HG02938 (cell line): ENCODE results near the gene RAMP3.

Source experiments
- ATAC-seq: cut with Tn5 transposase; IDR thresholded peaks from one replicate; pipeline ENCODE4 v1.9.1; 2021; ENCODE audit warnings: mild to moderate bottlenecking, moderate library complexity; ENCODE audit not compliant: unreplicated experiment

The RAMP3 gene

DNA sequence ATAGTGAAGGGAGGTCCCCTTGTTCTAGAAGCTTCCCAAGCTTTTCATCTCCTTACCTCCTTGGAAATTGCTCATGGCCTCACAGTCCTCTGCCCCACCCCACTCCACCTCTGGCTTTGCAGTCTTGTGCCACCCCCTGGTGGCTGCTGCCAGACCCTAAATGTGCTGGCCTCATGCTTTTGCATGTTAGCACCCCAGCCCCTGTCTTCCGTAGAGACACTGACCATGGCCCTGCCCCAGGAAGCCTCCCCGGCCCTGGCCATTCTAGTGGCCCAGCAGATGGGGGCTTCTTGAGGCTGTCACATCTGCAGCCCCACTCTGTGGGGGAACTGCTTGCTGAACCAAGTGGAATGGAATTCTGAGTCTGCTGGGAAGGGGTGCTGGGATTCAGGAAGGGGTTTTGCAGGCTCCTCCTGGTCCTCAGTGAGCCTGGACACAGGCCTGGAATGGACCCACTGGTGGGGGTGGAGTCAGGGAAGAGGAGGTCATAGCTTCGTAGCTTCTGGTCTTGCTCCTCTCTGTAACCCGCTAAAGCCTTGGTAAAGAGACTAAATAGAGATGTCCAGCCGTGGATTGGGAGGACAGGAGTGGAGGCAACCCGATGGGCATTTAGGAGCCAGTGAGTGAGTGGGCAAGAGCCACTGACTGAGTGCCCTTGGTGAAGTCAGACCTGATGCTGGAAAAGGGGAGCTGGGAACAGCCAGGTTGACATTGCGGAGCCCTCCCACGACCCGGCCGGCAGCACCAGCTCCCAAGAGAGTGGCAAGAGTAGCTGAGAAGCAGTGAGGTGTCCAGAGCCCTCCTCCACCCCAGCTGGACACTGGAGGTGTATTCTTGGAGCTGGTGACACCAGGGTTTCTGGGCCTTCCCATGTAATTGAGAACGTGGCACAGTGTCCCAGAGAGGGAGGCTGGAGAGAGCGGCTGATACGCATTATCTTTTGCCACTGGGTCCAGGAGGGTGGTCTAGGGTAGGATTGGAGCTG is 20.9 kb downstream of the RAMP3 start:
- no peak for ATAC-seq

DNA sequence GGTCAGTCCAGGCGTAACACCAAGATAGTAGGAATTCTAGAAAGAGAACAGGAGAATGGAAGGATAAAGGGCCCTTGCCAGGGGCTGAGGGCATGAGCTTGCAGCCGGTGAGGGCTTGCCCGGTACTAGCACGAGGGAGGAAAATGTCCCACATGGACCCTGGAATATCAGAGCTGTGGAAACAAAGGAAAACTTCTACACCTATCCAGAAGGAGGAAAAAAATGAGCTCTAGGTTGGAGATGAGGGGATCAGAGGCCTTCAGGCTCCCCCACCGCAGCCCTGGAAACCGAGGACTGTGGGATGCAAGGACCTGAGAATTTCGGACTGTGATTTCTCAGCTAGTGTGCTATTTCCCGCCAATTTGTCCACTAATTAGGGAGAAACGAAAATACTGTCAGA is 22.1 kb downstream of the RAMP3 start:
- no peak for ATAC-seq

DNA sequence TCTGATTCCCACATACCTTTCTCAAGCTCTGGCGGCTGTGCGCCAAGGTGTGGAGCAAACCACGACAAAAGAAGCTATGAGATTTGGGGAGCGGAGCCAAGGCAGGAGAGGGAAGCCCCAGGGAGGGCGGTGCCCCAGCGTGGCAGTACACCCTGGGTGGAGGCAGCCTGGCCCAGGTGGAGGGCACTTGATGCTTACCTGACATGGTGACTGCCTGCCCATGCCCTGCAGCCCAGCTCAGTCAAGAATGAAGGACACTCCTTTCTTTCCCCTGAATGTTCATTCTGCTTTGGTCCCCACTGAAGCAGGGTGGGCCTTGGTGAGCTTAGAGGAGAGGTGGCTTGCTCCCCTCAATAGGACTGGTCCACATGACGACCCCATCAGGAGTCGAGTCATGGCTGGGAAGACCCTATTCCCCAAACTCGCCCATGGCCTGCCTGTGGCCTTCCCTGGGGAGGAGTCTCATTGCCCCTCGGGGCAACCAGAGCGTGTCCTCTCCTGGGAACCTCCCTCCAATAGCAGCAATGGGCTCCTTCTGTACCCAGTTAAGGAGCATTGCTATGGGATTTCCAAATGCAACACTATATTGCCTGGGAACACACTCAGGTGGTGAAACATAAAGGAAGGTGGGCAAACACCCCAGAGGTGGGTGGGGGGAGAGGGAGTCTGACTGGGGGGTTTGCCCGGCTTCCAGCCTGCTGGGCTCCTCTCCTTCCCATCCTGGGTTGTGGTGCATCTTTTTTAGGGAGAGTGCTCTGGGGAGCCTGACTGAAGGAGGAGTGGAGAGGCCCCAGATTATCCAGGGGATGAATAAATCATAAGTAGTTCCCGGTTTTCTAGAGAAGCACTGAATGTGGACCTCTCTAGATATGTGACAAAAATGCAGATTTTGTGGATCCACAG is 22.7 kb downstream of the RAMP3 start:
- ATAC-seq: no peak

DNA sequence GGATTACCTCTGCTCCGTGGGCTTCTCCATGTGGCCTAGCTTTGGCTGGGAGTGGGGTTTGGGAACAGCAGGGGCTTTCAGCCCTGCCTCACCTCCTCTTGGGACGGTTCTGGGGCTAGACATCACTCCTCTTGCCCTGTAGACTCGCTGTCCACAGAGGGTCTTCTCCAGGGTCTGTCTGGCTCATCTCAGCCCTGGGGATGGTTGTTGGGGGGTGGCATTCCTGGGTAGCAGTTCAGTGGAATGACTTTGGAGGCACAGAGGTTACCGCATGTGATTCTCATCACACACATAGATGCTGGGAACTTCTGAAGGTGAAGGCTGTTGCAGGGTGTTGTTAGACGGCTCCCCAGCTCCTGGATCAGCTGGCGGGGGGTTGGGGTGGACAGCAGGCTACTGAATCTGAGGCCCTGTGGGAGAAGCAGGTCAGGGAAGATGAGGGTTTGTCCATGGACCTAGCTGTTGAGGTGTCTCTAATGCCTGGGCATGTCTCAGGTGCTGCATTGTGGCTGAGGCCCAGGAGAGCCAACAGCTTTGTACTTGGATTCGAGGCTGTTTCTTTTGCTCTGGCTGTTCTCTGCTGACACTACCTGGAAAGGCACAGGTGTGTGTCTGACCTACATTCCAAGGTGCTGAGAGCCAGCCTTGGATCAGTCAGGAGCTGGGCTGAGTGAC is 23.8 kb downstream of the RAMP3 start:
- ATAC-seq: no peak

DNA sequence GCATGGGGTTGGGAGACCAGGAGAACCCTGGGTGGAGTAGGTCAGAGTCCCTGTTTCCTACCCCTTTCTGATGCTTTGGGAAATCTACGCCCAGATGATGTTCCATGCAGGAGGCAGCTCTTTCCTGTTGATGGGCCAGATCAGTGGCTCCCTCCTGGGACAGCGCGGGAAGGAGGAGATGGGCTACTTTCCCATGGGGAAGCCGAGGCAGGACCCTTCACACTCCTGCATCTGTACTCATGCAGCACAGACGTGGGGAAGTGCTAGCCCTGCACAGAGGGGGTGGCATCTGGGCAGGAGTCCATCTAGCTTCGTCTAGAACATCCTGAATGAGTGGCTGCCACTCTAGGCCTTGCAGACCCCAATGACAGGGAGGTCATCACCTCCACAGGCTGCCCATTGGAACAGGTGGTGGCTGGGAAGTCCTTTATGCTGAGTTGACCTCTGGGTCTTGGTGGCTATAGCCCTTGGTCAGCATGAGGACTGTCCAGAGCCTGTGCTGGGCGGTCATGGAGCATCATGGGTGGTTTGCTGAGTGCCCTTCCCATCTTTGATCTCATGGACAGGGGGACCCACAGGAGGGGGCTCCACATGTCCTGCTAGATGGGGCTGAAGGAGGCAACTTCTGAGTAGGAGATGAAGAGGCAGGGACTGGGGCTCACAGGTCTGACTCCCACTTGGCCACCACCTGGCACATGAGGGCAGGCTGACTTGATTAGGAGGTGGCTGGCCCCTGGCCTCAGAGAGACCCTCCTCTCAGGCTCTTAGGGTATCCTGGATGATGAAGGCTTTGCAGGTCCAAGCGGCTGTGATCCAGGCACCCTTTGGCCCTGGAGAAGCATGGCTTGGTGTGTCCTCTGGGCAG is 24.6 kb downstream of the RAMP3 start:
- no peak for ATAC-seq

DNA sequence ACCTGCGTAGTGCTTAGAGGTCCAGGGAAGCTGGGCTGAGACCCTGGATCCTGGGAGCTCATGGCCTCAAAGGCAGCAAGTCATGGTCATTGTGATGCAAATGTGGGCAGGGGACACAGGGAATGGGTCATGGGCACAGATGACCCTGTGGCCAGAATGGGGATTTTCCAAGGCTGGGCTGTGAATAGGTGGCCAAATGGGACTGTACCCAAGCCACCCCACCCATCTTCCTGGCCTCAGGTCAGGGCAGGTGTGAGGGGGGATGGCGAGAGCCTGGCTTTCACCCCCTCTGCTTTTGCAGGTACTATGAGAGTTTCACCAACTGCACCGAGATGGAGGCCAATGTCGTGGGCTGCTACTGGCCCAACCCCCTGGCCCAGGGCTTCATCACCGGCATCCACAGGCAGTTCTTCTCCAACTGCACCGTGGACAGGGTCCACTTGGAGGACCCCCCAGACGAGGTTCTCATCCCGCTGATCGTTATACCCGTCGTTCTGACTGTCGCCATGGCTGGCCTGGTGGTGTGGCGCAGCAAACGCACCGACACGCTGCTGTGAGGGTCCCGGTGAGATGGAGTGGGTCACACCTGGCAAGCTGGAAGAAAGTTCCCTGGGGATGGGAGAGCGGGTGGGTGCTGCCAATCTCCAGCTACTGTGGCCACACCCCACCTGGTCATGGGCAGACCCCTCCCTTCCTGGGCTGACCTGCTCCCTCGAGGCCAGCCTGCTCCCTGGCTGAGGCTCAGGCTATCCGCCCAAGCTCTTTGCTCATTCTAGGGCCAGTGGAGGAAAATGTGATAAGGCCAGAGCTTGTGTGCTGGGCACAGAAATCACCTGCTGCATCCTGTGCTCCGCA is 25.5 kb downstream of the RAMP3 start:
- ATAC-seq: no peak

DNA sequence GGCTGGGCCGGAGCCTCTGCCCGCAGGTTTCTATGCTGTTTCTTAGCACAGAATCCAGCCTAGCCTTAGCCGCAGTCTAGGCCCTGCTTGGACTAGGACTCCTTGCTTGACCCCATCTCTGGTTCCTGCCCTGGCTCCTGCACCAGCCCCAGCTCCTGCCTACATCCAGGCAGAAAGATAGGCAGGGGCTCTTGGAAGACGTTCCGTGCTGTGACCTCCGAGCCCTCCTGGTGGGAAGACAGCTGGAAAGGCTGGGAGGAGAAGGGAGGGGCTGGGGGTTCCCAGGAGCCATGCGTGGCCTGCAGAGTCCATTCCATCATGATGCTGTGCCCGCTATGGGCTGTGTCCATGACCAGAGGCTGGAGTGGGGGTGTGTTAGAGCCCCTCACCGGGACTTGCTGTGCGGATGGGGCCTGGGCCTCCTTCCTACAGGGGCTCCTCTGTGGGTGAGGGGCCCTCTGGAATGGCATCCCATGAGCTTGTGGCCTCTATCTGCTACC is 26.2 kb downstream of the RAMP3 start:
- no peak for ATAC-seq

DNA sequence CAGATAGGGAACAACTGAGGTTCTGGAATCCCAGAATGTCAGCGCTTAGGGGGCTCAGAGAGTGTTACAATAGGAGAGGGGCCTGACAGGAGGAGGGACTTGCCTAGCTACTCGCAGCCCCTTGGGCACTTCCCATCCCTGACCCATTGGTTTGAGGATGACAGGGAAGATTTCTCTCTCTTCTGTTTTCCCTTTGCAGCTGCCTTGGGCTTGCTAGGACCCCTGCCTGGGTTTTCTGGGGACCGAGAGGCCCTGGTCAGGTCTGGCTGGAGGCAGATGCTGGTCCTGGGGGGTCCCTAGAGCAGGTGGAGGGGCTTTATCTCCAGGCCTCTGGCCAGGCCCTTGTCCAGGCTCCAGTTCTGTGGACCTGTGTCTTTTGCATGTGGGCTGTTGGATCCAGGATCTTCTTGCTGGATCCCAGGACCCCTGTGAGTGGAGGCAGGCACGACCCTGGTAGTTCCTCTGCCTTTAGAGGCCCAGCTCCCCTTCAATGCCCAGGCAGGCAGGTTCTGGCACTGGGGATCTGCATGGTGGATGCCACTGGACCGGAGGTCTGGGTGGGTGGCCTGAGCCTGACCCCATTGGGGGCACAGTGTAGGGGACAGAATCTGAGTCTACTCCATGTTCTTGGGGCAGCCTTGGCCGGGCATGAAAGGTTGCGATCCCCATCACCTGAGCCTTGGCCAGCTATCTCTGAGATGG is 26.9 kb downstream of the RAMP3 start:
- ATAC-seq: no peak

DNA sequence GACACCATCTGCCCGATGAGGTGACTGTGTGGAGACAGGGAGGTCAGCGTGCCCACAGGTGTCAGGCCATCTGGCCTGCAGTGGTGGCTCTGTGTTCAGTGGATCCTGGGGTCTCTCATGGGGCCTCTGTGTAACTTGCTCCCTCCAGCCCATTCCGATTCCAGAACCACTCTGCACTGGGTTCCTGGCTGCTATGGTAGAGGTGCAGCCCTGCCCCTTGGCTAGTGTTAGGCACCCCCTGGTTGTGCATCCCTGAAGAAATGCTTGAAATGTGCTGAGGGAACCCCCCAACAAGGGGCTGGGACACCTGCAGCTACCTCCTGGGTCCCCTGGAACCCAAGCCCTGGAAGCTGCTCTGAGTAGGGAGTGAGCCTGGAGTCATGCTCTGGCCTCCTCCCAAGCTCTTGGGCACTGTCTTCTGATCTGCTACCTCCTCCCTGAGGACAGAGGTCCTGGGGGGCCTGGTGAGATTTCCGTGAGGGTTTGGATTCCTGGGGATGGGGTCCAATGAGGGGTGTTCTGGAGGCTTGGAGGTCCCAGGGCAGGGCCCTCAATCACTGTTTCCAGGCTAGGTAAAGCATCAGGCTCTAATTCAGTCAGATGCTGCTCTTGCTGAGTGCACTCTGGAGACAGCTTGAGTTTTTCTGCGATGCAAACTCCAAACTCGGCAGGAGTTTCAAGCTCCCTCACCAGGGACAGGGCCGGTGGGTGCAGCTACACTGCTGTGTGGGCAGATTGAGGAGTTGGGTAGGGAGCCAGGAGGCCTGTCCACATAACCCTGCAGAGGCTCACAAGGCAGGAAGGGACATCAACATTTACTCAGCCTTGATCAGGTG is 27.7 kb downstream of the RAMP3 start:
- no peak for ATAC-seq

DNA sequence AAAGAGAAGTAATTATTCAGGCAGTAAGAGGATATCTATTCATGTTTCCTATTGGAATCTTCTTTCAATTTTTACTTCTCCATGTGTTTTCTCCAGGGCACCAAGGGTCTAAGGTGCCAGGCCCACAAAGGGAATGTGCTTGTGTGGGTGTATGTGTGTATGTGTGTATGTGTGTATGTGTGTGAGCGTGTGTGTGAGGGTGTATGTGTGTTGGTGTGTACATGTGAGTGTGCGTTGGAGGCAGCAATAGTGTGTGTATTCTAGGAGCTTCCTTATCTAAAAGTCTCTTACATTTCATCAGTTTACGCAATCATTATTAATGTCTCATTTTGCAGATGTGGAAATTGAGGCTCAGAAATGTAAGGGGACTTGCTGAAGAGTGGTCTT is 28.3 kb downstream of the RAMP3 start:
- no peak for ATAC-seq

DNA sequence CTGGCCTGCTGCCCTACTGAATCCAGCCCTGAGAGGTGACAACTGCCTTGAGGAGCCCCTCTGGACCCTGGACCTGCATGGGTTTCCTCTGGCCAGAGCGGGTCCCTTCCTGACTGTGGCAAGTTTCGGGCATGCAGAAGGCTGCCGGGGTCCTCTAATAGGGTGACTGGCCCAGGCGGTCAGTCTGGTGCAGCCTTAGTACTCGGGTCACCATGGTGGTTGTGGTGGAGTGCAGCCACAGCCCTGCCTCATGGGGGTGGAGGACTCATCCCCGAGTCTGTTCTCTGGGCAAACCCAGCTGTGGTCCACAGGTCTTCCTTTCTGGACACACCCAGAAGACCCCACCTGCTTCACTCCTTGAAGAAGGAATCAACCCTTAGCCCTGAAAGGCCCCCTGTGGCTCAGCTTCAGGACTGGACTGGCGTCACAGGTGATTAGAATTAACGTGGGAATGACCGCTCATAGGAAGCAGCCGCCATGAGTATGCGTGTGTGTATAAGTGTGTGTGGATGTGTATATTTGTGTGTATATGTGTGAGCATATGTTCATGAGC is 28.7 kb downstream of the RAMP3 start:
- no peak for ATAC-seq

DNA sequence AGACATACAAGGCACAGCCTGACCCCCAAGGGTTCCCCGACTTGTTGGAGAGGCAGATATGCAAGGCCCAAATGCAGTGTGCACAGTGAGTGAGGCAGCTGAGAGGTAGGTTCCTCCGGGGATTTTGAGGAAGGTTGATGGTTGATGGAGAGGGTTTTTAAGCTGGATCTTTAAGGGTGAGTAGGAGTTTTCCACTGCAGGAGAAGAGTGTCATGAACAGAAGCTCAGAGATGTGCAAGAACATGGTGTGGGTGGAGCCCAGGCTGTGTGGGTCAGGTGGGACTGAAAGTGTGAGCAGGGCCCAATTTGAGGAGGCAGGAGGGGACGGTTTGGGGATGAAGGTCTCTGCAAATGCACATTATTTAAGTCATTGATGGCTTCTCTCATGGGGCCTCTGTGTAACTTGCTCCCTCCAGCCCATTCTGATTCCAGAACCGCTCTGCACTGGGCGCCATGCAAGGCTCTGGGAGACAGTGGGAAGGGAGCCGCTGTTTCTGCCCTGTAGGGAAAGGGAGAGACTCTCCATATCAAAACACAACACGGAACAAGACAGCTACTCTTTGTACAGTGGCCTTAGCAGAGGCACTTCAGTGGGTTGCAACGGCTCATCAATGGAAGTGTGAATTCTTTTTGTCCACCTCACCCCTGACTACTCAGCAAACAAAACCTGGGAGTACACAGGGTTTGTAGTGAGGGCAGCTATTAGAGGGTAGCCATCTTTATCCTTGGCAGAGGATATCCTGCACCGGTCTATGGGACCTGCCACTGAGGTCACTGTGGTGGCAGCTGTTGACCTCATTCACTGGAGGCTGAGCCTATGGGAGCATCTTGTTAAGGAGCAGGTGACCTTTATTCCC is 29.7 kb downstream of the RAMP3 start:
- ATAC-seq: no peak

DNA sequence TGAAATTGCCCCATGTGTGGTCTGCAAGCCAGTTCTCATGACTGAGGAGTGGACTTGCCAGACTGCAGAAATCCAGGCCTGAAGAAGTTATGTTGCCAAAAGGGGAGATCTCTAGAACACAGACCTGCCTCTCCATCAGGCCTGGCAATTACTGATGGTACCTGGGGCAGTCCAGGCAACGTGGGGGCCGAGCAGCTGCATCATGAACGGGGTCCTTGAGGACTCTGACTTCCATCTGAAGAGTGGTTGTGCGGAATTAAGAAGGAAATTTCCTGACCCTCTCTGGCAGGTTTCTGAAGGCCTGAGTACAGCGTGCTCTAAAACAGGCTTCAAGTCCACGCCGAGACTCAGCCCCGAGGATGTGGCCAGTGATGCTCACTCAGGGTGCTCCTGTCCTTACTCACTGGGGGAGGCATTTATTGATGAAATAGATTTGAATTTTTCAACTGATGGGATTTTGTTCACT is 30.4 kb downstream of the RAMP3 start:
- ATAC-seq: no peak

DNA sequence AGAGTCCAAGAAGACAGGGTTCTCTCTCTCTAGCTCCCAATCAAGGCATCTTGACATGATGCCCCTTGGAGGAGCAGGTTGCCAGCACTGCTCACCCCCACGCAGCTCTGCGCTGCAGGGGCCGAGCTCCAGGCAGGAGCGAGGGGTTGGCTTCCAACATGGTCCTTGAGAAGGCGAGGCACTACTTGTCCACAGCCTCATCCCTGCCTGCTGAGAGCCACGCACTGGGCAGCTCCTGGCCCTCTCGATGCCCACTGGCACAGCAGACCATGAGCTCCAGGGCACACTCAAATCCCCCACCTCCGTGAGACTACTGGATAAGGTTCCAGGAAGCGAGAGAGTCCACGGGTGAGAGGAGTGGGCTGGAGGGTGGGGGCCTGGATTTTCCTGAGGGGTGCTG is 31.1 kb downstream of the RAMP3 start:
- no peak for ATAC-seq

DNA sequence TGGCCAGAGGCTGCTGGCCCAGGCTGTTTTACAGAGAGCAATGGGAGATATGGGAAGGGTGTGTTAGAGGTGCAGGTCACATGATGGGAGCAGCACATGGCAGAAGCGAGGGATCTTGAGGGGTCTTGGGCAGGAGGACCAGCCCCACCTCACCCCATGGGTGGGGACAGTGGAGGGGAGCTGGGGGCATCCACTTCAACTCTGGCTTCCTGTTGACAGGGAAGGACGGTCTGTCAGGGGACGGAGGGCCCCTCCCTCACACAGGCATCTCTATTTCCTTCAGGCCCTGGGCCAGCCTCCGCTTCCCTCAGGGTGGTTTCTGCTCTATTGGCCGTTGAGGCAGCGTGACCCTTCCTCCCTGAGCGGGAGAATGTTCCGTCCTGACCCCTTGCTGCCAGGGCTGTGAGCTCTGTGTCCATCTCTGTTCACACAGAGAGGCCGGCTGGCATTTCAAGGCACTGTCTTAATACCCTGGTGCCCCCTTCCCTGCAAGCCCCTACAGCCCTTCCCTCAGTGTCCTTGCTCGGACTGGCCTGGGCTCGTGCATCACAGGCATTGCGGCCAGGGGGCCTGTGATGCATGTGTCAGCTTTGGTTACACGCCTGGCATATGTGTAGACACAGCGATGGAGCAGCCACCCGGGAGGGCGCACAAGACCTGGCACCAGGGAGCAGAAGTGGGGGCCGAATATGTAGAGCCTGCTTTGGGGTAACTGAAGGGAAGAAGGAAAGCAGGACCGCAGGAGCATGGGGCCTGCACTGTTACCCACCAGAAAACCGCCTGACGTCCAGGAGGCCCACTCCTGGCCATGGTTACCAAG is 31.8 kb downstream of the RAMP3 start:
- ATAC-seq: no peak
